HepG2 (cell line): ENCODE measurements around the gene PRCP. TPM values are rescaled to one million over a fixed set of nuclear protein-coding genes. Genes with fewer than 3 reads are reported as not detected.
"Not testable (repeated sequence)": the region's sequence is repeated elsewhere in the genome, so short reads cannot be mapped to it uniquely, and the experiment has no call there.

Experiments
- ATAC-seq: fragments of 200-7000 bp; cut with Tn5 transposase; 3 replicates; pipeline ENCODE4 v1.9.1; 2020; ENCODE audit warnings: mild to moderate bottlenecking, moderate library complexity
- BruUV-seq: library from RNA; stranded (reverse); fragments of 400-500 nt; replicated peaks from 2 replicates; lab custom pipeline; 2021; lab: Mats Ljungman, UMichigan
- CTCF ChIA-PET: fragments of 300-600 bp; formaldehyde crosslinking; extraction: SDS; loops from one replicate; lab custom pipeline; 2021; ENCODE audit warnings: low total read pairs, inconsistent platforms, low intra/inter-chr PET ratio; lab: Yijun Ruan, JAX
- POLR2A ChIA-PET: fragments of 350-600 bp; sonication (Branson Sonifier 250); formaldehyde crosslinking; loops from one replicate; lab custom pipeline; 2020; ENCODE audit warnings: antibody characterized with exemption, inconsistent platforms; lab: Yijun Ruan, JAX
- DNase-seq: peaks from one replicate; pipeline ENCODE4 v3.0.0-alpha.2; 2015; ENCODE audit warnings: low spot score
- FAIRE-seq: peaks from 3 replicates; lab custom pipeline; 2011; peaks lifted over from hg19 to GRCh38; lab: Jason Lieb, UNC
- H2AFZ ChIP-seq: one replicate; pipeline ENCODE4 v1.6.1; 2011; ENCODE audit warnings: low read length, inconsistent platforms
- H3K27ac ChIP-seq: fragments of 300-600 bp; 3 replicates; pipeline ENCODE4 v1.8.0; 2011; ENCODE audit warnings: mixed run types, mild to moderate bottlenecking, mixed read lengths, low read length, inconsistent platforms; ENCODE audit not compliant: insufficient read depth; ENCODE audit errors: extremely low read length
- H3K27me3 ChIP-seq, 2 experiments: fragments of 200-600 bp in 1 of 2; 2 replicates in 1 of 2; 3 replicates in 1 of 2; pipeline versions ENCODE4 v1.6.0 to v1.8.0; 2011; ENCODE audit warnings: low read length in 2 of 2, mild to moderate bottlenecking in 2 of 2, moderate library complexity in 2 of 2, inconsistent platforms in 1 of 2; ENCODE audit not compliant: insufficient read depth in 2 of 2, control insufficient read depth in 1 of 2
- H3K36me3 ChIP-seq, 2 experiments: fragments of 200-600 bp in 1 of 2; replicated peaks in 1 of 2; 2 replicates in 1 of 2; 3 replicates in 1 of 2; pipeline versions ENCODE4 v1.5.1 to v1.8.0; 2011; ENCODE audit warnings: low read length in 2 of 2, inconsistent platforms in 1 of 2; ENCODE audit not compliant: insufficient read depth in 2 of 2, control insufficient read depth in 1 of 2
- H3K4me1 ChIP-seq: 2 replicates; pipeline ENCODE4 v1.5.1; 2012; ENCODE audit warnings: low read length, inconsistent platforms; ENCODE audit not compliant: insufficient read depth
- H3K4me2 ChIP-seq: 2 replicates; pipeline ENCODE4 v1.6.0; 2011; ENCODE audit warnings: low read depth, low read length, inconsistent platforms
- H3K4me3 ChIP-seq, 3 experiments: fragments of 200-600 bp in 1 of 3; sonication (generic), shearing (Covaris generic) in 1 of 3; replicated peaks in 1 of 3; 2 replicates each; pipeline ENCODE4 v1.5.1; 2011 to 2016; ENCODE audit warnings: low read length in 3 of 3, inconsistent platforms in 2 of 3, low read depth in 2 of 3, mild to moderate bottlenecking in 2 of 3, control low read depth in 1 of 3, mixed read lengths in 1 of 3; ENCODE audit not compliant: insufficient read depth in 1 of 3
- H3K79me2 ChIP-seq: one replicate; pipeline ENCODE4 v1.6.1; 2011; ENCODE audit warnings: low read length, inconsistent platforms; ENCODE audit not compliant: insufficient read depth
- H3K9ac ChIP-seq: 2 replicates; pipeline ENCODE4 v1.6.0; 2011; ENCODE audit warnings: mild to moderate bottlenecking, low read depth, low read length, inconsistent platforms; ENCODE audit not compliant: insufficient read depth
- H3K9me3 ChIP-seq: 2 replicates; pipeline ENCODE4 v1.5.1; 2012; ENCODE audit warnings: mild to moderate bottlenecking, low read length
- H4K20me1 ChIP-seq: 2 replicates; pipeline ENCODE4 v1.6.0; 2011; ENCODE audit warnings: inconsistent platforms, mild to moderate bottlenecking, low read length, moderate library complexity; ENCODE audit not compliant: insufficient read depth
- AGO1 ChIP-seq: fragments of 200-400 bp; formaldehyde crosslinking; IDR thresholded peaks from 2 replicates; pipeline ENCODE4 v1.6.1; 2017; ENCODE audit warnings: mild to moderate bottlenecking, low read depth, low read length, moderate library complexity; ENCODE audit not compliant: poor library complexity, severe bottlenecking
- CCAR2 ChIP-seq: fragments of 200-400 bp; formaldehyde crosslinking; optimal IDR thresholded peaks from 2 replicates; pipeline ENCODE3; 2018; ENCODE audit warnings: low read depth, mild to moderate bottlenecking, low read length, moderate library complexity
- FOXJ3 ChIP-seq: sonication (generic); formaldehyde crosslinking; IDR thresholded peaks from 2 replicates; pipeline ENCODE4 v1.4.0; 2020; ENCODE audit warnings: missing genetic modification reagents, mild to moderate bottlenecking, borderline replicate concordance
- GRHL1 ChIP-seq: sonication (generic); formaldehyde crosslinking; conservative IDR thresholded peaks from 2 replicates; pipeline ENCODE4 v1.8.0; 2022; ENCODE audit warnings: missing genetic modification reagents
- HNRNPL ChIP-seq: fragments of 200-400 bp; formaldehyde crosslinking; IDR thresholded peaks from 2 replicates; pipeline ENCODE4 v1.6.1; 2017; ENCODE audit warnings: mild to moderate bottlenecking, low read depth, low read length
- ZNF713 ChIP-seq: sonication (generic); formaldehyde crosslinking; IDR thresholded peaks from 2 replicates; pipeline ENCODE4 v1.4.0; 2020; ENCODE audit warnings: mild to moderate bottlenecking, missing genetic modification reagents
- WGBS: methylation state at CpG from one replicate; pipeline ENCODE4 v1.1.6; 2017; ENCODE audit warnings: low lambda C conversion rate; 5-methylcytosine and 5-hydroxymethylcytosine counted together
- in situ Hi-C: cut with HindIII; loops from 2 replicates; pipeline ENCODE4 v1.10.0; 2017; ENCODE audit warnings: low pct_unique_long_range_greater_than_20kb; ENCODE audit not compliant: extremely low pct_ligation_motif_present
- intact Hi-C: fragments of 100-400 bp; cut with micrococcal nuclease; formaldehyde crosslinking; loops from one replicate; pipeline ENCODE4 v1.10.0; 2022; ENCODE audit not compliant: unreplicated experiment
- polyA plus RNA-seq, 8 experiments: library from polyadenylated mRNA; depleted of rRNA in 3 of 8; stranded (reverse) in 7 of 8; unstranded in 1 of 8; fragments of >200 nt; fragmentation: Illumina TruSeq in 4 of 8; extraction: Trizol in 4 of 8; gene quantifications; 2 replicates each; pipeline versions ENCODE4 v1.2.1 to v1.2.3, GENCODE V29; 2011 to 2016; ENCODE audit warnings: low read depth in 4 of 8, missing spikeins in 1 of 8, mixed read lengths in 1 of 8; ENCODE audit not compliant: insufficient read depth in 1 of 8
- total RNA-seq, 5 experiments: library from RNA; depleted of rRNA; stranded (reverse); fragments of >200 nt; fragmentation: Illumina TruSeq; extraction: Trizol; gene quantifications; 2 replicates each; pipeline ENCODE4 v1.2.3, GENCODE V29; 2016; ENCODE audit warnings: low read depth in 1 of 5
- TF ChIP-seq, protein P1 (sequence below): sonication (generic); formaldehyde crosslinking; IDR thresholded peaks from 2 replicates; pipeline ENCODE4 v1.4.0; 2020; ENCODE audit warnings: mild to moderate bottlenecking, missing genetic modification reagents
- TF ChIP-seq, protein P2 (sequence below): sonication (generic); formaldehyde crosslinking; IDR thresholded peaks from 2 replicates; pipeline ENCODE4 v1.8.1; 2023; ENCODE audit warnings: mild to moderate bottlenecking, moderate library complexity, missing genetic modification reagents

PRCP gene
- total and polyA plus RNA-seq, 2 of the 13 experiments (the other 11 are each of a cell fraction or from before 2014, with no cell fraction given): 84.2 to 105 TPM

DNA sequence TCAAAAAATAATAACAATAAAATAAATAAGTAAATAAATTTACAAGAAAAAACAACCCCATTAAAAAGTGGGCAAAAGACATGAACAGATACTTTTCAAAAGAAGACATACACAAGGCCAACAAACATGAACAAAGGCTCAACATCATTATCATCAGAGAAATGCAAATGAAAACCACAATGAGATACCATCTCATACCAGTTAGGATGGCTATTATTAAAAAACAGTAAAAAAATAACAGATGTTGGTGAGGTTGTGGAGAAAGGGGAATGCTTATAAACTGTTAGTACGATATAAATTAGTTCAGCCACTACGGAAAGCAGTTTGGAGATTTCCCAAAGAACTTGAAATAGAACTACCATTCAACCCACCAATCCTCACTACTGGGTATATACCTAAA is 44.6 kb downstream of the PRCP start:
- BruUV-seq: no TSS peak
- TF ChIP-seq HNRNPL: no peak
- no peak for TF ChIP-seq GRHL1 (CRISPR knock-in tag)
- TF ChIP-seq FOXJ3 (CRISPR knock-in tag): no peak
- TF ChIP-seq, protein P1, sequence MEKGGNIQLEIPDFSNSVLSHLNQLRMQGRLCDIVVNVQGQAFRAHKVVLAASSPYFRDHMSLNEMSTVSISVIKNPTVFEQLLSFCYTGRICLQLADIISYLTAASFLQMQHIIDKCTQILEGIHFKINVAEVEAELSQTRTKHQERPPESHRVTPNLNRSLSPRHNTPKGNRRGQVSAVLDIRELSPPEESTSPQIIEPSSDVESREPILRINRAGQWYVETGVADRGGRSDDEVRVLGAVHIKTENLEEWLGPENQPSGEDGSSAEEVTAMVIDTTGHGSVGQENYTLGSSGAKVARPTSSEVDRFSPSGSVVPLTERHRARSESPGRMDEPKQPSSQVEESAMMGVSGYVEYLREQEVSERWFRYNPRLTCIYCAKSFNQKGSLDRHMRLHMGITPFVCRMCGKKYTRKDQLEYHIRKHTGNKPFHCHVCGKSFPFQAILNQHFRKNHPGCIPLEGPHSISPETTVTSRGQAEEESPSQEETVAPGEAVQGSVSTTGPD (CRISPR knock-in tag): no peak
- TF ChIP-seq CCAR2: no peak
- TF ChIP-seq, protein P2, sequence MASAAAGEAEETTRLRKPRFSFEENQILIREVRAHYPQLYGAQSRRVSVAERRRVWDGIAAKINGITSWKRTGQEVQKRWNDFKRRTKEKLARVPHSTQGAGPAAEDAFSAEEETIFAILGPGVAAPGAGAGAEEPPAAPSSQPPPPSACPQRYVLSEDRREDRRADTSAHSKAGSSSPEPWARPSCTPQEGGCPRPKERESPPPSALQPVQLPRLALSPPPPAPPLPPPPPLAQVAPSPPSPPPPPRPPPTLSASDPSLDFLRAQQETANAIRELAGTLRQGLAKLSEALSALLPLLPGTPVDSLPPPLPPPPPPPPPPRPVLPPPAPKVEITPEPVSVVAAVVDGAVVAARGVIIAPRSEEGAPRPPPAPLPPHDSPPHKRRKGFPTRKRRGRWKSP (CRISPR knock-in tag): no peak
- TF ChIP-seq ZNF713 (CRISPR knock-in tag): no peak
- TF ChIP-seq AGO1: no peak
- ATAC-seq (no peak), DNase-seq (no peak), FAIRE-seq (no peak)
- no peaks in the 10 kb centered on the region for H3K9me3 ChIP-seq
- no peak overlapping the region for H3K4me3 ChIP-seq
- H3K36me3 ChIP-seq: no peaks in the 10 kb centered on the region; a peak in 1 of 5 replicates
- no peak overlapping the region for H3K9ac ChIP-seq
- no peaks in the 10 kb centered on the region for H3K27me3 ChIP-seq
- no peak overlapping the region for H3K27ac ChIP-seq
- WGBS: 99% methylated on average over 2 of the region's 2 CpGs
- intact Hi-C loops: no loop called here
- H3K4me2 ChIP-seq: no peak overlapping the region
- in situ Hi-C loops: loop anchor here (25.0 kb wide), 1 partner anchor 957 kb away; no protein-coding TSS in a partner anchor
- ChIA-PET POLR2A (no interaction called here), CTCF (no interaction called here)
- H3K79me2 ChIP-seq: no peaks in the 10 kb centered on the region
- H4K20me1 ChIP-seq: no peaks in the 10 kb centered on the region; the same call in 1 of the 2 replicates
- no peak overlapping the region for H2AFZ ChIP-seq
- H3K4me1 ChIP-seq: no peaks in the 10 kb centered on the region

- WGBS: 100% methylated on average over 1 of the region's 1 CpG
- H3K9ac ChIP-seq, intact Hi-C loops, DNase-seq, FAIRE-seq, H3K4me3 ChIP-seq, H3K4me1 ChIP-seq, H3K79me2 ChIP-seq, ATAC-seq, H3K4me2 ChIP-seq, H4K20me1 ChIP-seq, BruUV-seq, H3K27me3 ChIP-seq, H3K36me3 ChIP-seq, H3K27ac ChIP-seq, H2AFZ ChIP-seq, POLR2A ChIA-PET, H3K9me3 ChIP-seq, CTCF ChIA-PET: not testable (repeated sequence)
- in situ Hi-C loops: loop anchor here (25.0 kb wide), 1 partner anchor 957 kb away; no protein-coding TSS in a partner anchor
Measured at GRCh38 chr11:82854916-82855315, 45.3 kb downstream of the PRCP start.
